GM23338 (cell line): ENCODE data around the gene STIM1. TPM values are rescaled to one million over a fixed set of nuclear protein-coding genes. Genes with fewer than 3 reads are reported as not detected.

Source experiments
- ATAC-seq: fragments of 200-7000 bp; cut with Tn5 transposase; 3 replicates; pipeline ENCODE4 v1.9.1; 2020
- DNase-seq: peaks from one replicate; pipeline ENCODE4 v3.0.0-alpha.2; 2015; ENCODE audit warnings: low spot score
- H2AFZ ChIP-seq: fragments of 200-600 bp; sonication (generic); 2 replicates; pipeline ENCODE4 v1.8.0; 2016; ENCODE audit warnings: antibody characterized with exemption, mild to moderate bottlenecking, moderate library complexity
- H3F3A ChIP-seq: fragments of 200-600 bp; sonication (generic); replicated peaks from 2 replicates; pipeline ENCODE4 v1.8.0; 2017; ENCODE audit warnings: antibody characterized with exemption, mixed run types, low read depth
- H3K27ac ChIP-seq: fragments of 200-600 bp; sonication (generic); 2 replicates; pipeline ENCODE4 v1.6.1; 2016; ENCODE audit warnings: low read depth
- H3K27me3 ChIP-seq: fragments of 200-600 bp; sonication (generic); 2 replicates; pipeline ENCODE4 v1.8.0; 2016; ENCODE audit warnings: mild to moderate bottlenecking, mixed run types, moderate library complexity; ENCODE audit not compliant: insufficient read depth
- H3K36me3 ChIP-seq: fragments of 200-600 bp; sonication (generic); 2 replicates; pipeline ENCODE4 v1.8.0; 2016; ENCODE audit warnings: mild to moderate bottlenecking; ENCODE audit not compliant: insufficient read depth
- H3K4me1 ChIP-seq: fragments of 200-600 bp; sonication (generic); 2 replicates; pipeline ENCODE4 v1.8.0; 2016; ENCODE audit warnings: mild to moderate bottlenecking, moderate library complexity; ENCODE audit not compliant: insufficient read depth
- H3K4me2 ChIP-seq: fragments of 200-600 bp; sonication (generic); 2 replicates; pipeline ENCODE4 v1.7.1; 2017; ENCODE audit warnings: mixed run types
- H3K4me3 ChIP-seq: fragments of 200-600 bp; sonication (generic); 2 replicates; pipeline ENCODE4 v1.6.1; 2016; ENCODE audit warnings: mixed run types
- H3K79me2 ChIP-seq: fragments of 200-600 bp; sonication (generic); replicated peaks from 2 replicates; pipeline ENCODE4 v1.8.0; 2017; ENCODE audit warnings: mild to moderate bottlenecking; ENCODE audit not compliant: insufficient read depth
- H3K9me2 ChIP-seq: fragments of 200-600 bp; sonication (generic); 2 replicates; pipeline ENCODE4 v1.8.0; 2017; ENCODE audit not compliant: insufficient read depth
- H4K20me1 ChIP-seq: fragments of 200-600 bp; sonication (generic); replicated peaks from 2 replicates; pipeline ENCODE4 v1.8.0; 2017; ENCODE audit warnings: mild to moderate bottlenecking; ENCODE audit not compliant: insufficient read depth
- H3K27ac Mint-ChIP-seq: 2 replicates; pipeline ENCODE4 v1.8.0; 2020; ENCODE audit warnings: inconsistent platforms, mild to moderate bottlenecking, moderate library complexity, mixed read lengths
- H3K27me3 Mint-ChIP-seq: 3 replicates; pipeline ENCODE4 v1.8.0; 2022; ENCODE audit warnings: low read depth, mild to moderate bottlenecking, moderate library complexity, mixed read lengths, inconsistent platforms; ENCODE audit not compliant: insufficient read depth, poor library complexity
- H3K36me3 Mint-ChIP-seq: 3 replicates; pipeline ENCODE4 v1.8.0; 2021; ENCODE audit warnings: low read depth, mild to moderate bottlenecking, inconsistent platforms, moderate library complexity, mixed read lengths
- H3K4me1 Mint-ChIP-seq: 3 replicates; pipeline ENCODE4 v1.8.0; 2020; ENCODE audit warnings: mild to moderate bottlenecking, inconsistent platforms, mixed read lengths
- H3K4me3 Mint-ChIP-seq: 3 replicates; pipeline ENCODE4 v1.8.0; 2021; ENCODE audit warnings: moderate library complexity, mild to moderate bottlenecking, inconsistent platforms, mixed read lengths
- H3K9me3 Mint-ChIP-seq: 3 replicates; pipeline ENCODE4 v1.8.0; 2020; ENCODE audit warnings: moderate library complexity, mild to moderate bottlenecking, inconsistent platforms, mixed read lengths
- CREB1 ChIP-seq: fragments of 250-450 bp; sonication (Bioruptor Pico); IDR thresholded peaks from 2 replicates; pipeline ENCODE4 v1.5.0; 2020; ENCODE audit warnings: low read depth, mild to moderate bottlenecking, moderate library complexity
- JUNB ChIP-seq: IDR thresholded peaks from one replicate; pipeline ENCODE4 v1.6.1; 2016; ENCODE audit warnings: antibody characterized with exemption; ENCODE audit not compliant: unreplicated experiment
- POLR2AphosphoS5 ChIP-seq: IDR thresholded peaks from 2 replicates; pipeline ENCODE4 v1.6.1; 2016; ENCODE audit warnings: antibody characterized with exemption, low read depth
- STAT1 ChIP-seq: IDR thresholded peaks from one replicate; pipeline ENCODE4 v1.6.1; 2016; ENCODE audit warnings: antibody characterized with exemption; ENCODE audit not compliant: unreplicated experiment
- polyA plus RNA-seq: library from polyadenylated mRNA; unstranded; fragments of >200 nt; fragmentation: Nextera tagmentation; extraction: Ambion mirVana; gene quantifications from 2 replicates; pipeline ENCODE4 v1.2.1, GENCODE V29; 2016
- total RNA-seq: library from RNA; depleted of rRNA; stranded (reverse); fragments of >200 nt; shearing (Covaris generic); gene quantifications from 2 replicates; pipeline ENCODE4 v1.2.3, GENCODE V29; 2014
- TF ChIP-seq, protein P1 (sequence below): IDR thresholded peaks from one replicate; pipeline ENCODE4 v1.6.1; 2018; ENCODE audit warnings: antibody characterized with exemption; ENCODE audit not compliant: unreplicated experiment
- TF ChIP-seq, protein P2 (sequence below): fragments of 250-450 bp; sonication (Bioruptor Pico); IDR thresholded peaks from 2 replicates; pipeline ENCODE4 v1.5.0; 2020; ENCODE audit warnings: mild to moderate bottlenecking, moderate library complexity
- TF ChIP-seq, protein P3 (sequence below), 2 experiments: fragments of 200-600 bp in 1 of 2; sonication (generic) in 1 of 2; conservative IDR thresholded peaks; 2 replicates each; pipeline versions ENCODE4 v1.5.1 to v1.6.1; 2016 to 2017; ENCODE audit warnings: antibody characterized with exemption in 2 of 2, low read depth in 2 of 2, mild to moderate bottlenecking in 2 of 2, moderate library complexity in 1 of 2

STIM1 gene
- total and polyA plus RNA-seq, 2 experiments from 2014 or later: 3.5 to 14.0 TPM

DNA sequence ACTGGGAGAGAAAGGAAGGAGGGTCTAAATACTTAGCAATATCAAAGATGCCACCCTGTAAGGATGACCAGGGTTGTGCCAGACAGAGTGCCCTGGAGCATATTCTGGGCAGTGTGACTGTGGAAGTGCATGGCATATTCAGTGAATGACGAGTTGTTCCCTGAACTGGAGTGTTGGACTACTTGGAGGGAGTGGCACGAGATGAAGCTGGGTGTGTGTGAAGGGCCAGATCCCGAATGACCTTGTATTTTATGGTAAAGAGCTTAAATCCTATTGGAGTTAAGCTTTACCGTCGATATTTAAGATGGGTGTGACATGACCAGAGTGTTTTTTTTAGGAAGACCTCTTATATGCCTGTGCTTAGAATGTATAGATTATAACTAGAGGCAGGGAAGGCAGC is 48.8 kb downstream of the STIM1 start:
- H3K9me2 ChIP-seq: no peaks in the 10 kb centered on the region
- H3K4me1 ChIP-seq: no peaks in the 10 kb centered on the region; the same call in 1 of the 2 replicates
- Mint-ChIP-seq H3K27me3 (peaks cover 3% of the 10 kb centered on the region), H3K36me3 (peaks cover 6% of the 10 kb centered on the region; the same call in 2 of the 3 replicates), H3K27ac (no peak overlapping the region), H3K9me3 (peaks cover 16% of the 10 kb centered on the region; the same call in 2 of the 3 replicates), H3K4me3 (no peak overlapping the region), H3K4me1 (peaks cover 20% of the 10 kb centered on the region)
- ATAC-seq: no peak
- TF ChIP-seq CREB1 (CRISPR knock-in tag): no peak
- TF ChIP-seq, protein P1, sequence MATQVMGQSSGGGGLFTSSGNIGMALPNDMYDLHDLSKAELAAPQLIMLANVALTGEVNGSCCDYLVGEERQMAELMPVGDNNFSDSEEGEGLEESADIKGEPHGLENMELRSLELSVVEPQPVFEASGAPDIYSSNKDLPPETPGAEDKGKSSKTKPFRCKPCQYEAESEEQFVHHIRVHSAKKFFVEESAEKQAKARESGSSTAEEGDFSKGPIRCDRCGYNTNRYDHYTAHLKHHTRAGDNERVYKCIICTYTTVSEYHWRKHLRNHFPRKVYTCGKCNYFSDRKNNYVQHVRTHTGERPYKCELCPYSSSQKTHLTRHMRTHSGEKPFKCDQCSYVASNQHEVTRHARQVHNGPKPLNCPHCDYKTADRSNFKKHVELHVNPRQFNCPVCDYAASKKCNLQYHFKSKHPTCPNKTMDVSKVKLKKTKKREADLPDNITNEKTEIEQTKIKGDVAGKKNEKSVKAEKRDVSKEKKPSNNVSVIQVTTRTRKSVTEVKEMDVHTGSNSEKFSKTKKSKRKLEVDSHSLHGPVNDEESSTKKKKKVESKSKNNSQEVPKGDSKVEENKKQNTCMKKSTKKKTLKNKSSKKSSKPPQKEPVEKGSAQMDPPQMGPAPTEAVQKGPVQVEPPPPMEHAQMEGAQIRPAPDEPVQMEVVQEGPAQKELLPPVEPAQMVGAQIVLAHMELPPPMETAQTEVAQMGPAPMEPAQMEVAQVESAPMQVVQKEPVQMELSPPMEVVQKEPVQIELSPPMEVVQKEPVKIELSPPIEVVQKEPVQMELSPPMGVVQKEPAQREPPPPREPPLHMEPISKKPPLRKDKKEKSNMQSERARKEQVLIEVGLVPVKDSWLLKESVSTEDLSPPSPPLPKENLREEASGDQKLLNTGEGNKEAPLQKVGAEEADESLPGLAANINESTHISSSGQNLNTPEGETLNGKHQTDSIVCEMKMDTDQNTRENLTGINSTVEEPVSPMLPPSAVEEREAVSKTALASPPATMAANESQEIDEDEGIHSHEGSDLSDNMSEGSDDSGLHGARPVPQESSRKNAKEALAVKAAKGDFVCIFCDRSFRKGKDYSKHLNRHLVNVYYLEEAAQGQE: no peak
- TF ChIP-seq, protein P2, sequence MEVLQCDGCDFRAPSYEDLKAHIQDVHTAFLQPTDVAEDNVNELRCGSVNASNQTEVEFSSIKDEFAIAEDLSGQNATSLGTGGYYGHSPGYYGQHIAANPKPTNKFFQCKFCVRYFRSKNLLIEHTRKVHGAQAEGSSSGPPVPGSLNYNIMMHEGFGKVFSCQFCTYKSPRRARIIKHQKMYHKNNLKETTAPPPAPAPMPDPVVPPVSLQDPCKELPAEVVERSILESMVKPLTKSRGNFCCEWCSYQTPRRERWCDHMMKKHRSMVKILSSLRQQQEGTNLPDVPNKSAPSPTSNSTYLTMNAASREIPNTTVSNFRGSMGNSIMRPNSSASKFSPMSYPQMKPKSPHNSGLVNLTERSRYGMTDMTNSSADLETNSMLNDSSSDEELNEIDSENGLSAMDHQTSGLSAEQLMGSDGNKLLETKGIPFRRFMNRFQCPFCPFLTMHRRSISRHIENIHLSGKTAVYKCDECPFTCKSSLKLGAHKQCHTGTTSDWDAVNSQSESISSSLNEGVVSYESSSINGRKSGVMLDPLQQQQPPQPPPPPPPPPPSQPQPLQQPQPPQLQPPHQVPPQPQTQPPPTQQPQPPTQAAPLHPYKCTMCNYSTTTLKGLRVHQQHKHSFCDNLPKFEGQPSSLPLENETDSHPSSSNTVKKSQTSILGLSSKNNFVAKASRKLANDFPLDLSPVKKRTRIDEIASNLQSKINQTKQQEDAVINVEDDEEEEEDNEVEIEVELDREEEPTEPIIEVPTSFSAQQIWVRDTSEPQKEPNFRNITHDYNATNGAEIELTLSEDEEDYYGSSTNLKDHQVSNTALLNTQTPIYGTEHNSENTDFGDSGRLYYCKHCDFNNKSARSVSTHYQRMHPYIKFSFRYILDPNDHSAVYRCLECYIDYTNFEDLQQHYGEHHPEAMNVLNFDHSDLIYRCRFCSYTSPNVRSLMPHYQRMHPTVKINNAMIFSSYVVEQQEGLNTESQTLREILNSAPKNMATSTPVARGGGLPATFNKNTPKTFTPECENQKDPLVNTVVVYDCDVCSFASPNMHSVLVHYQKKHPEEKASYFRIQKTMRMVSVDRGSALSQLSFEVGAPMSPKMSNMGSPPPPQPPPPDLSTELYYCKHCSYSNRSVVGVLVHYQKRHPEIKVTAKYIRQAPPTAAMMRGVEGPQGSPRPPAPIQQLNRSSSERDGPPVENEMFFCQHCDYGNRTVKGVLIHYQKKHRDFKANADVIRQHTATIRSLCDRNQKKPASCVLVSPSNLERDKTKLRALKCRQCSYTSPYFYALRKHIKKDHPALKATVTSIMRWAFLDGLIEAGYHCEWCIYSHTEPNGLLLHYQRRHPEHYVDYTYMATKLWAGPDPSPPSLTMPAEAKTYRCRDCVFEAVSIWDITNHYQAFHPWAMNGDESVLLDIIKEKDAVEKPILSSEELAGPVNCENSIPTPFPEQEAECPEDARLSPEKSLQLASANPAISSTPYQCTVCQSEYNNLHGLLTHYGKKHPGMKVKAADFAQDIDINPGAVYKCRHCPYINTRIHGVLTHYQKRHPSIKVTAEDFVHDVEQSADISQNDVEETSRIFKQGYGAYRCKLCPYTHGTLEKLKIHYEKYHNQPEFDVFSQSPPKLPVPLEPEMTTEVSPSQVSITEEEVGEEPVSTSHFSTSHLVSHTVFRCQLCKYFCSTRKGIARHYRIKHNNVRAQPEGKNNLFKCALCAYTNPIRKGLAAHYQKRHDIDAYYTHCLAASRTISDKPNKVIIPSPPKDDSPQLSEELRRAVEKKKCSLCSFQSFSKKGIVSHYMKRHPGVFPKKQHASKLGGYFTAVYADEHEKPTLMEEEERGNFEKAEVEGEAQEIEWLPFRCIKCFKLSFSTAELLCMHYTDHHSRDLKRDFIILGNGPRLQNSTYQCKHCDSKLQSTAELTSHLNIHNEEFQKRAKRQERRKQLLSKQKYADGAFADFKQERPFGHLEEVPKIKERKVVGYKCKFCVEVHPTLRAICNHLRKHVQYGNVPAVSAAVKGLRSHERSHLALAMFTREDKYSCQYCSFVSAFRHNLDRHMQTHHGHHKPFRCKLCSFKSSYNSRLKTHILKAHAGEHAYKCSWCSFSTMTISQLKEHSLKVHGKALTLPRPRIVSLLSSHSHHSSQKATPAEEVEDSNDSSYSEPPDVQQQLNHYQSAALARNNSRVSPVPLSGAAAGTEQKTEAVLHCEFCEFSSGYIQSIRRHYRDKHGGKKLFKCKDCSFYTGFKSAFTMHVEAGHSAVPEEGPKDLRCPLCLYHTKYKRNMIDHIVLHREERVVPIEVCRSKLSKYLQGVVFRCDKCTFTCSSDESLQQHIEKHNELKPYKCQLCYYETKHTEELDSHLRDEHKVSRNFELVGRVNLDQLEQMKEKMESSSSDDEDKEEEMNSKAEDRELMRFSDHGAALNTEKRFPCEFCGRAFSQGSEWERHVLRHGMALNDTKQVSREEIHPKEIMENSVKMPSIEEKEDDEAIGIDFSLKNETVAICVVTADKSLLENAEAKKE (CRISPR knock-in tag): no peak
- TF ChIP-seq, protein P3, sequence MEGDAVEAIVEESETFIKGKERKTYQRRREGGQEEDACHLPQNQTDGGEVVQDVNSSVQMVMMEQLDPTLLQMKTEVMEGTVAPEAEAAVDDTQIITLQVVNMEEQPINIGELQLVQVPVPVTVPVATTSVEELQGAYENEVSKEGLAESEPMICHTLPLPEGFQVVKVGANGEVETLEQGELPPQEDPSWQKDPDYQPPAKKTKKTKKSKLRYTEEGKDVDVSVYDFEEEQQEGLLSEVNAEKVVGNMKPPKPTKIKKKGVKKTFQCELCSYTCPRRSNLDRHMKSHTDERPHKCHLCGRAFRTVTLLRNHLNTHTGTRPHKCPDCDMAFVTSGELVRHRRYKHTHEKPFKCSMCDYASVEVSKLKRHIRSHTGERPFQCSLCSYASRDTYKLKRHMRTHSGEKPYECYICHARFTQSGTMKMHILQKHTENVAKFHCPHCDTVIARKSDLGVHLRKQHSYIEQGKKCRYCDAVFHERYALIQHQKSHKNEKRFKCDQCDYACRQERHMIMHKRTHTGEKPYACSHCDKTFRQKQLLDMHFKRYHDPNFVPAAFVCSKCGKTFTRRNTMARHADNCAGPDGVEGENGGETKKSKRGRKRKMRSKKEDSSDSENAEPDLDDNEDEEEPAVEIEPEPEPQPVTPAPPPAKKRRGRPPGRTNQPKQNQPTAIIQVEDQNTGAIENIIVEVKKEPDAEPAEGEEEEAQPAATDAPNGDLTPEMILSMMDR (conservative IDR thresholded peaks at IDR 0.05; ENCODE audit: low read depth in 2 of 2): no peak
- TF ChIP-seq JUNB: no peak
- TF ChIP-seq POLR2AphosphoS5: no peak
- no peak for TF ChIP-seq STAT1
- H3K79me2 ChIP-seq: no peaks in the 10 kb centered on the region
- H3K27ac ChIP-seq: no peak overlapping the region
- no peak overlapping the region for H3K4me2 ChIP-seq
- no peak for DNase-seq
- H3K36me3 ChIP-seq: no peaks in the 10 kb centered on the region
- no peaks in the 10 kb centered on the region for H3K27me3 ChIP-seq
- H2AFZ ChIP-seq: no peak overlapping the region
- no peak overlapping the region for H3K4me3 ChIP-seq
- H4K20me1 ChIP-seq: no peaks in the 10 kb centered on the region
- H3F3A ChIP-seq: no peaks in the 10 kb centered on the region
